Loucy (cell line): ENCODE results near the gene CFAP119.

Experiments
- CTCF ChIP-seq: fragments of 200-600 bp; sonication (generic); conservative IDR thresholded peaks from 2 replicates; pipeline ENCODE4 v1.5.1; 2014; ENCODE audit warnings: mild to moderate bottlenecking, antibody characterized with exemption, low read length
- EZH2phosphoT487 ChIP-seq: fragments of 200-600 bp; IDR thresholded peaks from 2 replicates; pipeline ENCODE4 v1.6.1; 2018; ENCODE audit warnings: antibody characterized with exemption, mild to moderate bottlenecking, moderate library complexity, borderline replicate concordance

DNA sequence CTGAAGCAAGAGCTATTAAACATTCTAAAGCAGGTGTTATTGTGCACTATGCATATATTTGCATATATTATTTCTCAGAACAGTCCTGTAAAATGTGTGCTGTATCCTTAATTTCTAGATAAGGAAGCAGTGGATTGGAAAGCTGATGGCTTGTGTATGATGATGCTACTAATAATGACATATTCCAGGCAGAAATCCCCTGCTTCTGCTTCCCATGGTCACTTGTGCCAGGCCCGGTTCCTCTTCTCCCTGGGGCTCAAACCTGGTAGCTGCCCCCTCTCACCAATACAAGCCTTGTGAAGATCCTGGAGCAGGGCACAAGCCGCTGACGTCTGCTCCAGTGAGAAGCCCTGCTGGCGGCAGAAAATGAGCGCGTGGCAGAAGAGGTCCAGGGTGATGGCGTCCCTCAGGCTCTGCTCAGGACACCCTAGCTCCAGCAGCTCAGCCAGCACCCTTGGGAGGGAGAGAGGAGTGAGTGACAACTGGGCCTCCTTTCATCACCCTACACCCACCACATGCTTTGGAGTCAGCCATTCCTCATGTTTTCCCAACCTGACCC lies 1.8 kb downstream of the CFAP119 start:
- no peak for TF ChIP-seq CTCF
- no peak for TF ChIP-seq EZH2phosphoT487
